HEK293 (cell line): ENCODE measurements around the gene TLL1.

Experiments used
- CTCF ChIA-PET: fragments of 350-600 bp; formaldehyde crosslinking; extraction: SDS; loops from one replicate; lab custom pipeline; 2021; ENCODE audit warnings: antibody characterized with exemption; lab: Yijun Ruan, JAX
- POLR2A ChIA-PET: fragments of 300-600 bp; formaldehyde crosslinking; extraction: SDS; loops from one replicate; lab custom pipeline; 2020; ENCODE audit warnings: antibody characterized with exemption, inconsistent platforms; lab: Yijun Ruan, JAX
- H3K27ac ChIP-seq: fragments of 200-500 bp; sonication (Bioruptor generic); 2 replicates; pipeline ENCODE4 v1.5.1; 2014; ENCODE audit warnings: low read depth, low read length, control low read depth, inconsistent platforms; ENCODE audit errors: extremely low read depth
- H3K36me3 ChIP-seq, 2 experiments: fragments of 200-500 bp in 1 of 2; sonication (Bioruptor generic) in 1 of 2; 1 replicate in 1 of 2; 2 replicates in 1 of 2; pipeline ENCODE4 v1.5.1; 2014 to 2017; ENCODE audit warnings: inconsistent platforms in 2 of 2, low read length in 2 of 2; ENCODE audit not compliant: control insufficient read depth in 2 of 2, insufficient read depth in 1 of 2
- H3K4me1 ChIP-seq: fragments of 200-500 bp; sonication (Bioruptor generic); 2 replicates; pipeline ENCODE4 v1.5.1; 2014; ENCODE audit warnings: mild to moderate bottlenecking, low read length, inconsistent platforms; ENCODE audit not compliant: control insufficient read depth, insufficient read depth
- H3K4me3 ChIP-seq: 2 replicates; pipeline ENCODE4 v1.5.1; 2011; ENCODE audit warnings: low read depth, mild to moderate bottlenecking, control low read depth, low read length, moderate library complexity
- H3K9me3 ChIP-seq: fragments of 200-500 bp; sonication (Bioruptor generic); 2 replicates; pipeline ENCODE4 v1.5.1; 2014; ENCODE audit warnings: low read depth, low read length, inconsistent platforms; ENCODE audit not compliant: control insufficient read depth, insufficient read depth
- ELK4 ChIP-seq: IDR thresholded peaks from 2 replicates; pipeline ENCODE4 v1.6.1; 2011; ENCODE audit warnings: mild to moderate bottlenecking, low read depth, low read length, borderline replicate concordance
- HIC1 ChIP-seq: fragments of 450-650 bp; formaldehyde crosslinking; IDR thresholded peaks from 2 replicates; pipeline ENCODE4 v1.5.1; 2016; ENCODE audit warnings: missing biosample characterization, missing genetic modification characterization
- PRDM2 ChIP-seq: fragments of 450-650 bp; formaldehyde crosslinking; IDR thresholded peaks from 2 replicates; pipeline ENCODE4 v1.5.1; 2016; ENCODE audit warnings: missing biosample characterization, missing genetic modification characterization, borderline replicate concordance
- ZBTB17 ChIP-seq: fragments of 450-650 bp; formaldehyde crosslinking; IDR thresholded peaks from 2 replicates; pipeline ENCODE4 v1.5.1; 2016; ENCODE audit warnings: missing biosample characterization, missing genetic modification characterization
- ZBTB21 ChIP-seq: fragments of 450-650 bp; formaldehyde crosslinking; IDR thresholded peaks from 2 replicates; pipeline ENCODE4 v1.5.1; 2017; ENCODE audit warnings: missing biosample characterization, missing genetic modification characterization
- ZNF138 ChIP-seq: fragments of 450-650 bp; formaldehyde crosslinking; IDR thresholded peaks from 2 replicates; pipeline ENCODE4 v1.5.1; 2016; ENCODE audit warnings: missing biosample characterization, missing genetic modification characterization, borderline replicate concordance
- ZNF24 ChIP-seq: fragments of 450-650 bp; formaldehyde crosslinking; IDR thresholded peaks from 2 replicates; pipeline ENCODE4 v1.5.1; 2016; ENCODE audit warnings: missing biosample characterization, missing genetic modification characterization
- ZNF292 ChIP-seq: fragments of 450-650 bp; formaldehyde crosslinking; IDR thresholded peaks from 2 replicates; pipeline ENCODE4 v1.5.1; 2016; ENCODE audit warnings: low read depth, missing biosample characterization, missing genetic modification characterization, borderline replicate concordance
- ZNF324 ChIP-seq: fragments of 450-650 bp; formaldehyde crosslinking; IDR thresholded peaks from 2 replicates; pipeline ENCODE4 v1.5.1; 2016; ENCODE audit warnings: missing biosample characterization, missing genetic modification characterization
- ZNF335 ChIP-seq: fragments of 450-650 bp; formaldehyde crosslinking; conservative IDR thresholded peaks from 2 replicates; pipeline ENCODE4 v1.5.1; 2016; ENCODE audit warnings: missing biosample characterization, missing genetic modification characterization
- ZNF37A ChIP-seq: fragments of 450-650 bp; IDR thresholded peaks from 2 replicates; pipeline ENCODE4 v1.5.1; 2018; ENCODE audit warnings: missing biosample characterization, missing genetic modification characterization
- ZNF398 ChIP-seq: fragments of 450-650 bp; formaldehyde crosslinking; IDR thresholded peaks from 2 replicates; pipeline ENCODE4 v1.5.1; 2017; ENCODE audit warnings: missing biosample characterization, missing genetic modification characterization
- ZNF48 ChIP-seq: fragments of 450-650 bp; formaldehyde crosslinking; IDR thresholded peaks from 2 replicates; pipeline ENCODE4 v1.5.1; 2016; ENCODE audit warnings: missing biosample characterization, missing genetic modification characterization
- ZNF513 ChIP-seq: fragments of 450-650 bp; IDR thresholded peaks from 2 replicates; pipeline ENCODE4 v1.5.1; 2018; ENCODE audit warnings: missing biosample characterization, missing genetic modification characterization
- ZNF555 ChIP-seq: fragments of 450-650 bp; formaldehyde crosslinking; conservative IDR thresholded peaks from 2 replicates; pipeline ENCODE4 v1.5.1; 2017; ENCODE audit warnings: missing biosample characterization, mild to moderate bottlenecking, missing genetic modification characterization, inconsistent platforms
- ZNF626 ChIP-seq: fragments of 450-650 bp; sonication (Bioruptor Pico); formaldehyde crosslinking; IDR thresholded peaks from 2 replicates; pipeline ENCODE4 v1.5.1; 2018; ENCODE audit warnings: missing biosample characterization, missing genetic modification characterization, inconsistent platforms
- ZNF670 ChIP-seq: fragments of 450-650 bp; formaldehyde crosslinking; IDR thresholded peaks from 2 replicates; pipeline ENCODE4 v1.5.1; 2016; ENCODE audit warnings: missing biosample characterization, missing genetic modification characterization, low read depth
- ZSCAN23 ChIP-seq: fragments of 450-650 bp; formaldehyde crosslinking; IDR thresholded peaks from 2 replicates; pipeline ENCODE4 v1.5.1; 2016; ENCODE audit warnings: missing biosample characterization, missing genetic modification characterization
- ZSCAN4 ChIP-seq: fragments of 450-650 bp; formaldehyde crosslinking; IDR thresholded peaks from 2 replicates; pipeline ENCODE4 v1.5.1; 2017; ENCODE audit warnings: missing biosample characterization, missing genetic modification characterization

The TLL1 gene

GRCh38 chr4:165915215-165915614 lies 42.2 kb downstream of the TLL1 start:
- ChIA-PET POLR2A (no interaction called here), CTCF (no interaction called here)
- no peaks in the 10 kb centered on the region for H3K36me3 ChIP-seq
- no peak for TF ChIP-seq ZBTB17 (tag by site-specific recombination)
- no peak for TF ChIP-seq ZNF324 (tag by site-specific recombination)
- no peak for TF ChIP-seq ZNF513 (tag by site-specific recombination)
- TF ChIP-seq ZNF24: no peak
- H3K4me1 ChIP-seq: no peaks in the 10 kb centered on the region
- no peak overlapping the region for H3K27ac ChIP-seq
- H3K9me3 ChIP-seq: no peaks in the 10 kb centered on the region
- no peak overlapping the region for H3K4me3 ChIP-seq

- Histone ChIP-seq H3K4me3 (no peak overlapping the region), H3K36me3 (no peaks in the 10 kb centered on the region), H3K4me1 (no peaks in the 10 kb centered on the region), H3K27ac (no peak overlapping the region), H3K9me3 (no peaks in the 10 kb centered on the region)
- no peak for TF ChIP-seq ZNF626
- TF ChIP-seq ZNF670 (tag by site-specific recombination): no peak
- TF ChIP-seq ZNF398 (tag by site-specific recombination): no peak
- TF ChIP-seq ZSCAN4 (tag by site-specific recombination): no peak
- TF ChIP-seq ZNF37A: no peak
- TF ChIP-seq ELK4: no peak
- TF ChIP-seq ZSCAN23: no peak
- TF ChIP-seq ZNF48 (tag by site-specific recombination): no peak
- CTCF ChIA-PET: no interaction called here
- POLR2A ChIA-PET: no interaction called here
Observed at GRCh38 chr4:165921546-165921945, 48.5 kb downstream of the TLL1 start.

GRCh38 chr4:165922747-165923146 lies 49.7 kb downstream of the TLL1 start:
- POLR2A ChIA-PET: no interaction called here
- no peaks in the 10 kb centered on the region for H3K4me1 ChIP-seq
- H3K9me3 ChIP-seq: no peaks in the 10 kb centered on the region
- no peak overlapping the region for H3K27ac ChIP-seq
- no peaks in the 10 kb centered on the region for H3K36me3 ChIP-seq
- H3K4me3 ChIP-seq: no peak overlapping the region
- CTCF ChIA-PET: no interaction called here
- TF ChIP-seq ZBTB21 (tag by site-specific recombination) (no peak), PRDM2 (tag by site-specific recombination) (no peak), ZNF292 (tag by site-specific recombination) (no peak), ZNF335 (tag by site-specific recombination) (no peak), ZNF555 (no peak), HIC1 (tag by site-specific recombination) (no peak), ZNF138 (tag by site-specific recombination) (no peak)
